D721Med (cell line): ENCODE measurements around the gene VPS26A.

Source experiments
- DNase-seq: peaks from one replicate; pipeline ENCODE4 v3.0.0; 2011; ENCODE audit warnings: low spot score; ENCODE audit not compliant: insufficient read length
- FAIRE-seq: peaks from 2 replicates; lab custom pipeline; 2011; peaks lifted over from hg19 to GRCh38; lab: Jason Lieb, UNC
- TF ChIP-seq, protein P1 (sequence below): IDR thresholded peaks from 2 replicates; pipeline ENCODE4 v1.5.1; 2012; ENCODE audit warnings: mild to moderate bottlenecking, control low read depth; ENCODE audit not compliant: insufficient read depth; ENCODE audit errors: missing control alignments

The VPS26A gene

DNA sequence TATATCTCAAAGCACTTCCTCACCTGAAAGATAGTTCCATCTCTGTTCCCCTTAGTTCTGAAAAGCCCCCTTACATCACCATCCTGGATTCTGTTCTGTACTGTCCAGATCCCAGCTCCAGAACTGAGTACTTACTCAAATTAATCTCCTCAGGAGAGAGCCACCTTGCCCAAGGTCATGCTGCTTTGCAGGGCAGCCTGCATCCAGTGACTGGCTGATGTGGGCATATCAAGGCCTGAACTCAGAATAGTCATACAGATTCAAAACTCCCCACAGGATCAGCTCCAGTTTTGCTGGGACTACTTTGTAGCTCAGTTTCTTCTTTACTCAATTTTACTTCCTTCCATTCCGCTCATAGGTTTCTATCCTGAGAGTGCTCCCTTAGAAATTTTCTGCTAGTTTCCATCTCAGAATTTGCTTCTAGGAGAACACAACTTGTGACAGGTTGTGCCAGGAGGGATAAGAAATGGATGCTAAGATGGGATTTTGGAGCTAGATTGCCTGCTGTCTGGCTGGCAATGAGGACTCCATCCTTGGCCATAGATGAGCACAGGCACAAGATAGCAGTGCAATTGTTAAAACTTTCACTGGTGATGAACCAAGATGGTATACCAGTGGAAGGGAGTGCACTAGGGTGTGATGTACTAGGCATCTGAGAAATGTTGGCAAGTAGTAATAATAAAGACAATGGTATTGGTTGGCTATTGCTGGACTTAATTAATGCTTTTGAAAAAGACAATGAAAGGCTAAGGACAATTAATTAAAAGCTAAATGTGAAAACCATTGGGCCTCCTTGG, 18.8 kb upstream of the VPS26A start:
- DNase-seq (no peak), FAIRE-seq (no peak)
- TF ChIP-seq, protein P1, sequence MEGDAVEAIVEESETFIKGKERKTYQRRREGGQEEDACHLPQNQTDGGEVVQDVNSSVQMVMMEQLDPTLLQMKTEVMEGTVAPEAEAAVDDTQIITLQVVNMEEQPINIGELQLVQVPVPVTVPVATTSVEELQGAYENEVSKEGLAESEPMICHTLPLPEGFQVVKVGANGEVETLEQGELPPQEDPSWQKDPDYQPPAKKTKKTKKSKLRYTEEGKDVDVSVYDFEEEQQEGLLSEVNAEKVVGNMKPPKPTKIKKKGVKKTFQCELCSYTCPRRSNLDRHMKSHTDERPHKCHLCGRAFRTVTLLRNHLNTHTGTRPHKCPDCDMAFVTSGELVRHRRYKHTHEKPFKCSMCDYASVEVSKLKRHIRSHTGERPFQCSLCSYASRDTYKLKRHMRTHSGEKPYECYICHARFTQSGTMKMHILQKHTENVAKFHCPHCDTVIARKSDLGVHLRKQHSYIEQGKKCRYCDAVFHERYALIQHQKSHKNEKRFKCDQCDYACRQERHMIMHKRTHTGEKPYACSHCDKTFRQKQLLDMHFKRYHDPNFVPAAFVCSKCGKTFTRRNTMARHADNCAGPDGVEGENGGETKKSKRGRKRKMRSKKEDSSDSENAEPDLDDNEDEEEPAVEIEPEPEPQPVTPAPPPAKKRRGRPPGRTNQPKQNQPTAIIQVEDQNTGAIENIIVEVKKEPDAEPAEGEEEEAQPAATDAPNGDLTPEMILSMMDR = no peak

DNA sequence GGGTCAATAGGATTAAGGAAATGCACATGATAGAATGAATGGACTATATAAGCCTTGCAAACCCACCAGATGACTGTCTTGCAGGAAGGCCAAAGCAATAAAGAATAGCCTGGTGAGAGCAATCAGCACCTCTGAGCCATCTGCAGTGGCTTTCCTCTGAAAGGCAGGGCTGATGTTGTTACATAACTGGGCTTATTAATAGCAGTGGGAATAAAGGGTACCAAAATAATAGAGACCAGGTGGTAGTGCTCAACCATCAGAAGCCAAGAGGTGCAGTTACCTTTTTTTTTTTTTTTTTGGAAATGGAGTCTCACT, 16.8 kb upstream of the VPS26A start:
- TF ChIP-seq, protein P1 = no peak
- no peak for DNase-seq
- no peak for FAIRE-seq

DNA sequence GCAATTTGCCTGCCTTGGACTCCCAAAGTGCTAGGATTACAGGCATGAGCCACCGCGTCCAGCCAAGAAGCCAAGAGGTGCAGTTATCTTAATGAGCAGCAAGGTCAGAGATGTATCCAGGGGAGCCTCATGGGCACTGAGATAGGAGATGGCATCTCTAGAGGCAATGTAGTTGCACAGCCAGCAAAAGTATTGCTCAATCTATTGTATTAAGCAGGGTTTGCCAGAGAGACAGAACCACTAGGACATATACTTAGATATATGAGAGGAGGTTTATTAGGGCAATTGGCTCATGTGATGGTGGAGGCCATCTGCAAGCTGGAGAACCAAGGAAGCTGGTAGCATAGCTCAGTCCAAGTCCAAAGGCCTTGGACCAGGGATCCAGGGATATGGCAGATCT, 16.3 kb upstream of the VPS26A start:
- no peak for FAIRE-seq
- TF ChIP-seq, protein P1 = no peak

DNA sequence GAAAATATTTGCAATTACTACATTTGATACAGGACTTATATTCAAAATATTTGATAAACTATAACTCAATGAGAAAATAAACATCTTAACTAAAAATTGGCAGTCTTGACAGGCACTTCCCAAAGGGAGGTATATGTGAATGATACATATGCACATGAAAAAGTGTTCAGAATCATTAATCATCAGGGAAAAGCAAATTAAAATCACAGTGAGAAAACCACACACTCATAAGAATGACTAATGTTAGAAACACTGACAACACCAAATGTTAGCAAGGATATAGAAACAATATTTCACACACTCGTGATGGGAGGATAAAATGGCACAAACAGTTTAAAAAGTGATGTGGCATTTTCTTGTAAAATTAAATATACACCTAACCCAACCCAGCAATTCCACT, 4.1 kb upstream of the VPS26A start:
- DNase-seq = no peak
- FAIRE-seq = no peak
- TF ChIP-seq, protein P1 = no peak

More for the DNA sequence above, 16.3 kb upstream of the VPS26A start:
- DNase-seq = no peak

DNA sequence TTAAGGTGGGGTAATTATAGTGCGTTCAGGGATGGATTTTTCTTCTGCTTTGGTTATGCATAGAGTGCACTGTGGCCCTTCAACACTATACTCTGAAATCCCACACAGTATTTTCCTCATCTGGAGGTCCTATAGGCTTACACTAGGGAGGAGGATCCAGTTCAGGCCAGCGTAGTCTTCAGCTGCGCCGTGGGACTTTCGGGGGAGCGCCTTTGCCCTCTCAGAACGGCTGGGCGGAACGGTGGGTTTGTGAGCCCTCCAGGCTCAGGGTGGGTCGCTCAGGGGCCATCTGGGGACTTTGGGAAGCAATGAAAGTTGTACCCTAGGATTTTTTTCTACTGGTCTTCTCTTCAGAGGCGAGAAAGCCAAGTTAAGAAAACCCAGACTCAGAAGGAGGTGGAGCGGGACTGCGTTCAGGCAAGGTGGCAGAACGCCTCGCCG, 652 bp upstream of the VPS26A start:
- TF ChIP-seq, protein P1 = peak; percentile 48
- FAIRE-seq (no peak), DNase-seq (no peak)

DNA sequence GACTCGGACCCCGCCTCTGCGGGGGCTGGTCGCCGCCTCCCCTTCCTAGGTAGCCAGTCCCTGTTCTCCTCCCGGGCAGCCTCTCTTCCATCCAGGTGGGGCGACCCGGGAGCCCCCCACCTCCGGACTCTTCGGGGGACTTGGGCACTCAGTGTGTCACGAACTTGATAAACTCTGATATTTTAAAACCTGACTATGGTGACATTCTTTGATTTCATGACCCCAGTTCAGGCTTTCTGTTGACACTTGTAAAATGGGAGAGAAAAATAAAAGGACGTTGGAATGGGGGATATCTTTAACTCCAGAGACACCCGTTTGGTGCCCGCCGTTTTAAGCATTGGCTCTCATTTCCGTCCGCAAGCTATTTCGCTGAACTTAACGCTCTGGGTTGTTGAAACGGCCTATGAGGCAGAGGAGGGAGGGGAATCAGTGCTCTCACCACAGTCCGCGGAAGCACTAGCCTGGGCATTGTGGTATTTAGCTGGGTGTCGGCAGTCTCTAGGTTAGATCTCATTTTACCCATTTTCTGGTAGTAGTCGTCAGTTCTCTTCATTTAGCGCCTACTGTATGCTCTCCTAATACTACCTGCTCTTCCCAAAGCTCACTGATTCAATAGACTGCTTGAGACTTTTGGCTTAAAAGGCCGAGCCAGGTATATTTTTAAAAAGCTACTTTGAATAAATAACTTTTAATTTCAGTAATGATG, 738 bp downstream of the VPS26A start:
- no peak for FAIRE-seq
- DNase-seq = no peak

More for the DNA sequence above, 738 bp downstream of the VPS26A start:
- TF ChIP-seq, protein P1 = no peak
